Measurements from ENCODE around the gene DAB2. TPM values are rescaled to one million over a fixed set of nuclear protein-coding genes. Genes with fewer than 3 reads are reported as not detected.

Gene DAB2
- total RNA-seq, 1 experiment from 2014 or later = 5.5 TPM

GRCh38 chr5:39377613-39378012, 47.2 kb downstream of the DAB2 start:
- H3K9me3 ChIP-seq (ENCODE audit: control insufficient read depth in 1 of 2, insufficient read depth in 1 of 2, low read depth in 1 of 2, low read length in 2 of 2) = no peaks in the 10 kb centered on the region
- DNase-seq (ENCODE audit: low read depth, low spot score) (no peak), ATAC-seq (no peak)
- H3K79me2 ChIP-seq (ENCODE audit: insufficient read depth, low read length) = no peaks in the 10 kb centered on the region
- H3K4me1 ChIP-seq (ENCODE audit: control insufficient read depth in 1 of 2, insufficient read depth in 2 of 2, low read length in 2 of 2) = no peaks in the 10 kb centered on the region
- ChIA-PET POLR2A (no interaction called here), RAD21 (ENCODE audit: low non-redundant PET in 1 of 2, low total read pairs in 2 of 2, uncharacterized antibody in 2 of 2, unreplicated experiment in 2 of 2) (no interaction called here), CTCF (interaction anchor here (2.6 kb wide), 1 partner anchor 170 kb away, joined by 132 read pairs; no protein-coding TSS in a partner anchor)
- no peak overlapping the region for H3K27ac ChIP-seq (ENCODE audit: low read depth, low read length)
- no peaks in the 10 kb centered on the region for H4K20me1 ChIP-seq (ENCODE audit: insufficient read depth)
- no peak overlapping the region for H3K9ac ChIP-seq (ENCODE audit: low read length)
- H3K4me3 ChIP-seq (replicated peaks in 1 of 2; ENCODE audit: low read depth in 1 of 2, low read length in 2 of 2) = no peak overlapping the region
- TF ChIP-seq YY1 (IDR thresholded peaks at IDR 0.05; ENCODE audit: extremely low read depth, insufficient replicate concordance, low read depth, low read length) = no peak
- no peak for TF ChIP-seq CEBPB (IDR thresholded peaks at IDR 0.05; ENCODE audit: low read depth)
- TF ChIP-seq CBX3 (IDR thresholded peaks at IDR 0.05; ENCODE audit: low read depth) = no peak
- TF ChIP-seq REST (IDR thresholded peaks at IDR 0.05; ENCODE audit: low read depth) = no peak
- TF ChIP-seq ZFX (IDR thresholded peaks at IDR 0.05) = no peak
- no peak for TF ChIP-seq ATF3 (IDR thresholded peaks at IDR 0.05)
- TF ChIP-seq JUND (IDR thresholded peaks at IDR 0.05) = no peak
- TF ChIP-seq CTCF (IDR thresholded peaks at IDR 0.05 in 2 of 3, conservative IDR thresholded peaks at IDR 0.05 in 1 of 3; ENCODE audit: borderline replicate concordance in 1 of 3, insufficient read depth in 1 of 3, low read depth in 2 of 3, low read length in 2 of 3) = no peak
- no peak for TF ChIP-seq SIN3A (IDR thresholded peaks at IDR 0.05; ENCODE audit: low read depth)
- no peak for TF ChIP-seq ELF1 (IDR thresholded peaks at IDR 0.05; ENCODE audit: borderline replicate concordance, low read depth)
- TF ChIP-seq SP1 (IDR thresholded peaks at IDR 0.05; ENCODE audit: low read depth) = no peak
- TF ChIP-seq ZBTB33 (IDR thresholded peaks at IDR 0.05; ENCODE audit: extremely low read depth, insufficient replicate concordance, low read length) = no peak
- H2AFZ ChIP-seq (ENCODE audit: low read depth, low read length, poor library complexity, severe bottlenecking) = no peak overlapping the region
- no TSS peak for BruUV-seq (replicated peaks)
- no peaks in the 10 kb centered on the region for H3K27me3 ChIP-seq (ENCODE audit: insufficient read depth, low read length)
- no peaks in the 10 kb centered on the region for H3K36me3 ChIP-seq (ENCODE audit: control insufficient read depth in 1 of 2, insufficient read depth in 2 of 2, low read length in 2 of 2)
- no peaks in the 10 kb centered on the region for H3K9me2 ChIP-seq (ENCODE audit: insufficient read depth)
- intact Hi-C loops (cut with micrococcal nuclease) = loop anchor here (5.0 kb wide), 1 partner anchor 160 kb away; the partner anchor contains the start of gene FYB1
- H3K4me2 ChIP-seq (ENCODE audit: low read length) = no peak overlapping the region

Data from HCT116 (cell line).